Measurements from ENCODE around the gene RDX.

Gene RDX

DNA sequence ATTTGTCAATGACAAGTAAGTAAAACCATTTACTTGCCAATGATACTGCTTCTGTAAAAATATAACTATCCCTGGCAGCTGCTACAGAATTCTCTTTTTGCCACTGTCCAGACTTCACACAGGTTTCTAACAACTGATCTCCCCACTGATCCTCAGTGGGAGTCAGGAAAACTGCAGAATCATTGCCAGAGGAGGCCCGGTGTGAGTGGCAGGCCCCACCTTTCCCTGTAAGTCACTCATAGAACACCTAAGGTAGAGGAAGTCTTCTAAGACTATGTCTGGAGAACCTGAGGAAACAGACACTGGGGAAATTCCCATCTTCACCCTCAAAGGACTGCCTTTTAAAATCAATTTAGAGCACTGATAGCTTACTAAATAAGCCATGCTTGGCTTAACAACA is 136.9 kb downstream of the RDX start:
- TF ChIP-seq, protein P1, sequence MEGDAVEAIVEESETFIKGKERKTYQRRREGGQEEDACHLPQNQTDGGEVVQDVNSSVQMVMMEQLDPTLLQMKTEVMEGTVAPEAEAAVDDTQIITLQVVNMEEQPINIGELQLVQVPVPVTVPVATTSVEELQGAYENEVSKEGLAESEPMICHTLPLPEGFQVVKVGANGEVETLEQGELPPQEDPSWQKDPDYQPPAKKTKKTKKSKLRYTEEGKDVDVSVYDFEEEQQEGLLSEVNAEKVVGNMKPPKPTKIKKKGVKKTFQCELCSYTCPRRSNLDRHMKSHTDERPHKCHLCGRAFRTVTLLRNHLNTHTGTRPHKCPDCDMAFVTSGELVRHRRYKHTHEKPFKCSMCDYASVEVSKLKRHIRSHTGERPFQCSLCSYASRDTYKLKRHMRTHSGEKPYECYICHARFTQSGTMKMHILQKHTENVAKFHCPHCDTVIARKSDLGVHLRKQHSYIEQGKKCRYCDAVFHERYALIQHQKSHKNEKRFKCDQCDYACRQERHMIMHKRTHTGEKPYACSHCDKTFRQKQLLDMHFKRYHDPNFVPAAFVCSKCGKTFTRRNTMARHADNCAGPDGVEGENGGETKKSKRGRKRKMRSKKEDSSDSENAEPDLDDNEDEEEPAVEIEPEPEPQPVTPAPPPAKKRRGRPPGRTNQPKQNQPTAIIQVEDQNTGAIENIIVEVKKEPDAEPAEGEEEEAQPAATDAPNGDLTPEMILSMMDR (IDR thresholded peaks at IDR 0.05; ENCODE audit: control extremely low read depth, extremely low read depth, low read depth, missing control alignments): no peak
- POLR2A ChIA-PET: no interaction called here
- CTCF ChIA-PET: interaction anchor here (1.0 to 3.3 kb wide), 3 partner anchors 9 to 41 kb away, joined by 3 to 9 read pairs (median 8); no protein-coding TSS in a partner anchor
- DNase-seq (ENCODE audit: extremely low spot score): no peak

DNA sequence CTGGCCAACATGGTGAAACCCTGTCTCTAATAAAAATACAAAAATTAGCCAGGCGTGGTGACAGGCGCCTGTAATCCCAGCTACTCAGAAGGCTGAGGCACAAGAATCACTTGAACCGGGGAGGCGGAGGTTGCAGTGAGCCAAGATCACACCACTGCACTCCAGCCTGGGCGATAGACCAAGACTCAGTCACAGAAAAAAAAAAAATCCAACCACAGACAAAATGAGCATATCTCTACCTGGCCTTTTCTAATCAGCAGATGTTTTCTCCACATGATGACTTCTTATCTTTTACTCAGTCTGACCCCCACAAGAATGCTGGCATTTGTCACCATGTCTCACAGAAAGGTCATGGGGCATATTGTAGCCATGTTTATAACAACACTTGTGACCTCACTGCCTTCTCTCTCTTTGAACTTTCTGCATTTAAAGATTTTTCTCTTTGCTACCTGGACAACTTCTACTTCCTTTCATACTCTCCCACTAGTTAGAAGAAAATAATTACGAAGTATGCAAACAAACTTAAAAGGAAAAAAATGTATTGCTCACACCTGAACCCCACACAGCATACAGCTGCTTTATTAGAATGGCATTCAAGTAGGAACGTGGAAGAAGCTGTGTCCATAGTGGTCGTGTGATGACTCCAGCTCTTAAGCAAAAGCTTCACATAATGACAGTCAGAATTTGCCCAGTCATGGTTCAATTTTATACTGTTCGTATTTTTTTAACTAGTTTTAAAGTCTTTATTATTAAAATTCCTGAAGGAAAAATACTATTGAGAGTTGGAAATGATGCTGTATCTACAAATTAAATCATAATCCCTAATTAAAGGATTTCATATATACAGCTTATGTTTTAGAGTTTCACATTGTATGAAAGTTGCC is 137.9 kb downstream of the RDX start:
- no peak for DNase-seq (ENCODE audit: extremely low spot score)
- CTCF ChIA-PET: interaction anchor here (1.0 to 3.3 kb wide), 3 partner anchors 10 to 42 kb away, joined by 3 to 9 read pairs (median 8); no protein-coding TSS in a partner anchor

DNA sequence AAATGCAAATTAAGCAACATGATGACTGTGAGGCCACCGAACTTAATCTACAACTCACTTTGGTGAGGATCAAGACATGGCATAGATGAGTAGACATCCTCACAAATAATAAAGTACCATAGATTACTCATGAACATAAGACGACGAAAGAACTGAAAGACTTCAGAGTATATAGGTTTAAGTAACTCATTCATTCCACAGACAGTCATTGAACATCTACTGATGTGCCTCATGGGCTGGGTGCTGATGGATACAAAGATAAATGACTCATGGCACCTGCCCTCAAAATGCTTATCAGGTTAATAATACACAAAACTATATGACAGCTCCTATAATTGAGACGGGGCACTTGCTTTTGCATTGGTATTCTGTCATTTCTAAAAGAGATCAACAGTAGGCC is 139.9 kb downstream of the RDX start:
- ChIA-PET POLR2A (no interaction called here), CTCF (interaction anchor here (1.4 to 3.3 kb wide), 4 partner anchors 9 to 18 kb away, joined by 3 to 8 read pairs (median 4); no protein-coding TSS in a partner anchor)
- no peak for DNase-seq (ENCODE audit: extremely low spot score)
- TF ChIP-seq, protein P1 (IDR thresholded peaks at IDR 0.05; ENCODE audit: control extremely low read depth, extremely low read depth, low read depth, missing control alignments): no peak

More for the DNA sequence above, 137.9 kb downstream of the RDX start:
- TF ChIP-seq, protein P1 (IDR thresholded peaks at IDR 0.05; ENCODE audit: control extremely low read depth, extremely low read depth, low read depth, missing control alignments): no peak
- POLR2A ChIA-PET: no interaction called here

DNA sequence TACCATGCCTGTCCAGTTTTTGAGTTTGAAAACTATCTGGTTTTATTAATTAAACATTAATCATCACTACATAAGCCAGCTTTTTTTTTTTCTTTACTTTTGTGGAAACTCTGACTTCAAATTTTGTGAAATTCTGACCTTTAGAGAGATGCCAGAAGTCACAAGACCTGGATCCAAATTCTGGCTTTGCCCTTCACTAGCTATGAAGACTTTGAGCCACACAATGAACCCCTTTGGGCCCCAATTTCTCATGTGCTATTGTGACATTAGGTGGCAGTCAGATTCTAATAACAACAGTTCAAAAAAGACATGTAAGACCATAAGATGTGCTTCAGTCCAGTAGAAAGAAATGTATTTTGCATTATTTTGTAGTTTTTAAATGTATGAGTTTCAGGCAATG is 142.9 kb downstream of the RDX start:
- ChIA-PET POLR2A (no interaction called here), CTCF (interaction anchor here (0.6 to 1.4 kb wide), 3 partner anchors 9 to 1025 kb away, joined by 3 to 4 read pairs (median 3); no protein-coding TSS in a partner anchor)
- no peak for DNase-seq (ENCODE audit: extremely low spot score)

DNA sequence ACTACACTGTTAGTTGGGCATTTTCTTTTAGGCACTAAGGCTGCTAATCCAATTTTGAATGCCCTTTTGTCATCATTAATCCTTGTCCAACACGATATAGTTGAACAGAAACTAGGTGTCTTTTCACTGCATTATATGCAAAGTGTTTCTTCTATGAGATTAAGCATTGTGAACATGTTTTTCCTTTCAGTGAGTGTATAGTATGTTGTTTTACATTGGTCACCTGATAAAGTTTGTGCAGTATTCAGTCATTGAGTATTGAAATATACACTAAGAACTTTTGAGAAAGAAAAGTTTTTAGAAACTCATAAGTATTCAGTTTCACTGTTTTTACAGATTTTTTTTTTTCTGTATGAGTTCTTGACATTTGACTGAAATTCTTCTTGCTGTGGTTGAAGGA is 144.2 kb downstream of the RDX start:
- no peak for DNase-seq (ENCODE audit: extremely low spot score)
- ChIA-PET POLR2A (no interaction called here), CTCF (interaction anchor here (1.4 kb wide), 1 partner anchor 11 kb away, joined by 3 read pairs; no protein-coding TSS in a partner anchor)
- TF ChIP-seq, protein P1 (IDR thresholded peaks at IDR 0.05; ENCODE audit: control extremely low read depth, extremely low read depth, low read depth, missing control alignments): no peak

More for the DNA sequence above, 142.9 kb downstream of the RDX start:
- TF ChIP-seq, protein P1 (IDR thresholded peaks at IDR 0.05; ENCODE audit: control extremely low read depth, extremely low read depth, low read depth, missing control alignments): no peak

DNA sequence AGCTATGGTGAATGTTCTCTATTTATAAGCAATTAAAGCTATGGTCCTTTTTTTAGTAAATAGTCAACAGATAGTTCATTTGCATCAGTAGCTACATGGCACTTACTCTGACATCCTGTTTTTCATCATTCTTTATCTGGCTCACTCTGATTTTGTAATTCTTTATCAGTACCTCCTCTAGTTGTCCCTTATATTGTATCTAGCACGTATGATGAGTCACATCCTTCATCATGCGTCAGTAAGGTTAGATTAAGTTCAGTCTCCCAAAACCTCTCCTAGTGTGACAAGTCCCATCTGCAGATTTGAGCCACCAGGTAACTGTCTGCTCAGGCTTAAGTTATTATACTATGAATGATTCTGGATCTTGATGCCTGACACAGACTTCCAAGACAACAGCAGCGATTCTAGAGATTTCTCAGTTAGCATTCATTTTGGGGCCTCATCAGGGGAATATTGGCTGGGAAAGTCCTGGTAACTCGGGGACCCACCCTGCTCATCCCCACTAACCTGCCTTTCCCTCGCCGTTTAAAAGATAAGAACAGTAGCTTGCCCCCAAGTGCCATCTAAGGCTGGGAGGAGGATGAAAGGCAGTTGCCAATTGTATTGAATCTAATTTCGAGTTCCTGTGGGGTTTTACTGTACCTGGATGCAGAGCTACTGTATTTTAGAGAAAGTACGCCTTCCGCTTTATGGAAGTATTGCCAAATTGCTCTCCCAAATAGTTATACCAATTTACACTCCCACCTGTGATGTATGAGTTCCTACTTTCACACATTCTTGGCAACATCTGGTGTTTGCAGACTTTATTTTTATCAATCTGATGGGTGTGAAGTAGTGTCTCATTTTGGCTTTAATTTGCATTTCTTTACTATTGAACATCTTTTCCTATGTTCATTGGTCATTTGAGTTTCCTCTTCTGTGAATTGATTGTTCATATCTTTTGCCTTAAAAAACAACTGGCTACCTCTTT is 147.4 kb downstream of the RDX start:
- TF ChIP-seq, protein P1 (IDR thresholded peaks at IDR 0.05; ENCODE audit: control extremely low read depth, extremely low read depth, low read depth, missing control alignments): no peak
- ChIA-PET CTCF (interaction anchor here (1.0 kb wide), 1 partner anchor 9 kb away, joined by 5 read pairs; no protein-coding TSS in a partner anchor), POLR2A (no interaction called here)
- DNase-seq (ENCODE audit: extremely low spot score): no peak
